AG09309 (cell line): Measurements from ENCODE around the gene MLXIP.

ENCODE experiments used
- DNase-seq: peaks from one replicate; pipeline ENCODE4 v3.0.0-alpha.2; 2010; ENCODE audit warnings: low read depth
- H3K4me3 ChIP-seq: 2 replicates; pipeline ENCODE4 v1.5.1; 2011; ENCODE audit warnings: mild to moderate bottlenecking, low read depth, low read length, moderate library complexity; ENCODE audit not compliant: control insufficient read depth
- CTCF ChIP-seq: IDR thresholded peaks from 2 replicates; pipeline ENCODE4 v1.5.1; 2011; ENCODE audit warnings: mild to moderate bottlenecking, low read depth, low read length, inconsistent platforms; ENCODE audit not compliant: insufficient read depth, control insufficient read depth; ENCODE audit errors: missing control alignments

MLXIP gene

GRCh38 chr12:122060081-122060501 is 18.5 kb upstream of the MLXIP start:
- no peak overlapping the region for H3K4me3 ChIP-seq
- no peak for TF ChIP-seq CTCF
- DNase-seq = no peak

- DNase-seq = no peak
- no peak for TF ChIP-seq CTCF
- H3K4me3 ChIP-seq = no peak overlapping the region
These were observed 17.3 kb upstream of the MLXIP start for GRCh38 chr12:122061253-122061652.

- no peak for DNase-seq
- no peak overlapping the region for H3K4me3 ChIP-seq
- no peak for TF ChIP-seq CTCF
These were observed 15.5 kb upstream of the MLXIP start for GRCh38 chr12:122062832-122063693.

GRCh38 chr12:122063694-122064024 is 14.9 kb upstream of the MLXIP start:
- no peak for DNase-seq
- TF ChIP-seq CTCF = no peak
- no peak overlapping the region for H3K4me3 ChIP-seq

GRCh38 chr12:122064025-122064777 is 14.4 kb upstream of the MLXIP start:
- DNase-seq = peak; percentile 88
- peak overlapping the region; percentile 30 for H3K4me3 ChIP-seq
- TF ChIP-seq CTCF = peak; percentile 54

- no peak for TF ChIP-seq CTCF
- DNase-seq = peak; percentile 71
- peak overlapping the region; percentile 31 for H3K4me3 ChIP-seq
These were observed 13.6 kb upstream of the MLXIP start for GRCh38 chr12:122064780-122065588.
